ENCODE data around the gene C4orf50.

The C4orf50 gene

DNA sequence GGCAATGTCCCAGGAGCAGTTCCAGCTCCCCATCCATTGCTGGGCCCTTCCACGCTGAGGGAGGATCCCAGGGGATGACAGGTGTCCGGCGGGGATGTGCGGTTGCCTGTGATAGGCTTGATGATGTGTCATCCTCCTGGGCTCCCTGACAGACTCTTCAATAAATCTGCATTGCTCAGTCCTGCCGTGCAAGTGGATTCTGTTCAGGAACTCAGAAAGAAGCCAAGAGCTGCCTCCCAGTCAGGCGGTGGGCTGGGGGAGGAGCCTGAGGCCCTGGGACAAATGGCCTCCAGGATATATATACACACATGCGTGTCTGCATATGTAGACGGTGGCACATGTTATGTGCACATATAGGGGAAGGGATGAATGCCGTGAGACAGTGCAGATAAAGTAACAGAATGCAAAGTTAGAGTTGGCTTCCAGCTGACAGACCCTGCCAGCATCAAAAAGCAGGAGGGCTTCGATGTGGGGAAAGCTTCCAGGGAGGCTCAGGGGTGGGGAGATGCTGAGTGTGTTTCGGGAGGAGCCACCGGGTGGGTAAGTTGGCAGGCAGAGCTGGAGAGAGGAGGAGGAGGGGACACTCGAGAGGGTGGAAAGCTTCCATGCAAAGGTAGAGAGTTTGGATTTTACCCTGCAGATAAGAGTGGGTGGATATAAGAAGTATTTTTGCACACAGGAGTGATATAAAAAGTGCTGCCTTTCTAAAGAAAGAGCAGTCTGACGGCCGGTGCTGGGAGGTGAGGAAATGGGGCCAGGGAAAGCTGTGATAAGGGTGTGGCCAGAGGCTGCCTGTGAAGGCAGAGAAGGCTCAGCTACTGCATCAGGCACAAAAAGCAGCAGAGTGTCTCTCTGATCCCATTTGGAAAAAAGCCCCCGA is 96.9 kb downstream of the C4orf50 start:
- DNase-seq (ENCODE audit: low read depth, low spot score): no peak

DNA sequence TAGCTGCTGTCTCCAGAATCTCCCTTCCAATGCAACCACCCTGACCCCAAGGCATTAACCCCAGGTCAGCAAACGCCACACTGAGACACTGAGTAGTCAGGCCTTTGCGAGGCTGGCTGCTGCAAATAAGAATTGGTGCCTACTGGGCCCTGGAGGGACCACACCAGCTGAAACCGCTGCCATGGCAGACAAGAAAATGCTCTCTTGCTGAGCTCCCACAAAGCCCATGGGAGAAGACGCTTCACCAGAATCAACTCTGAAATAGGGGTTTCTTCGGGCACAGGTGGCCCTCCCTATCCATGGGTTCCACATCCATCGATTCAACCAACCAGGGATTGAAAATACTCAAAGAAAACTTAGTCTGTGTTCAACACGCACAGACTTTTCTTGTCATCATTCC is 98.7 kb downstream of the C4orf50 start:
- DNase-seq (ENCODE audit: low read depth, low spot score): no peak

DNA sequence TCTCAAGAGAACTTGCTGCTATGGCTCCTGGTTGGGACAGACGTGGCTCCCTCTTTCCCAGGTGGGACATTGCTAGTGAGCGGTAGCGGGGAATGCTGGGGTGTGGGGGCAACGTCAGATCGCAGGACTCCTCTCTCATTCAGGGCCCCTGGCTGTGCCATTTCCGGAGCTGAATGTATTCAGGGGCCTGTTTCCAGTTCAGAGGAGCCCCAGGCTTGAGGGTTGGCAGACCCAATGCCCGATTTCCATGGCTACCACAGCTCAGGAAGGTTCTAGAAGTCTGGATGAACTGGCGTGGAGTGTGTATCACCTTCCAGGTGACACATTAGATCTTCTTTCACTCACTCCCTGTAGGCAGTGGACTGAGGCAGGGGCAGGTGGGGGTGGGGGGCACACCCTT is 99.2 kb downstream of the C4orf50 start:
- DNase-seq (ENCODE audit: low read depth, low spot score): no peak

DNA sequence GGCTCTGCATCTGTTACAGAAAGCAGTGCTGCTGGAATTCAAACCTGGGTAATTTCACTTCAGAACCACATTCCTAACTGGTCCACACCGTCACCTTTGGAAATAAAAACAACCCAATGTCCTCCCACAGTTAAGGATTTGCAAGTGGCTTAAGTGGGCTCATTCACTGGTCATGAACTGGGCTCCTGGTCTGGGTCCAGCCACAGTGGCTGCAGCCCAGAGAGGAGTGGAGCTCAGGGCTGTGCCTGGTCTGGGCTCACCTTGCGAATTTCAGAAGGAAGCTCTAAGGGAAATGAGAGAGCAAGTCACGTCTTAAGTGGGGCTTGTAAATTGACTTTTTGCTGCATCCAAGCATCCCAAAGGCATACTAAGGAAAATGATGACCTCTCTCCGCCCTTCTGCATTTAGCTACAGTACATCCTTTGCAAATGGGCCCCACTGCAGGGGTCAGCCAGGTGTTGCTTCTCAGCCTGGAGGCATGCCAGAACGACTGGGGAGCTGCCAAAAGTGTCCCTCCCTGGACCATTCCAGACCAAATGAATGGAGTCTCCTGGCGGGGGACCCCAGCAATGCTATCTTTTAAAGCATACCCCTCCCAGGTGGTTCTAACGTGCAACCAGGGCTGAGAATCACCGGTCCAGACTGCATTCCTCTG is 99.8 kb downstream of the C4orf50 start:
- no peak for DNase-seq (ENCODE audit: low read depth, low spot score)

DNA sequence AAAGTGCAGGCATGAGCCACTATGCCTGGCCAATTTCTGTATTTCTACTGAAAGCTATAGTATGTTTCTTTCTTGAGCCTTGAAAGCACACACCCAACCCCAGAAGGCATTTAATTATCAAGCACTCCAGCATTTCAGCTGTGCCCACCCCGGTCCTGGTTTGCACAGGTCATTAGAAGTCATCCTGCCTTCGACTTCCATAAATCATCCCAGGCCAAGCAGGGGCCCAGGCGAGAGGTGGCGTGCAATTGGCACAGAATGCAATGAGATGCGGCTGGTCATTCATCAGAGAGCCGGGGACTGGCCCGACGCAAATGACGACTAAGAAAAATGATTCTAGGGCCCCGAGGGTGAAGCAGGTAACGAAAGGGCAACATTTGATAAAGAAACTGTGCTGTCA is 100.6 kb downstream of the C4orf50 start:
- DNase-seq (ENCODE audit: low read depth, low spot score): no peak

DNA sequence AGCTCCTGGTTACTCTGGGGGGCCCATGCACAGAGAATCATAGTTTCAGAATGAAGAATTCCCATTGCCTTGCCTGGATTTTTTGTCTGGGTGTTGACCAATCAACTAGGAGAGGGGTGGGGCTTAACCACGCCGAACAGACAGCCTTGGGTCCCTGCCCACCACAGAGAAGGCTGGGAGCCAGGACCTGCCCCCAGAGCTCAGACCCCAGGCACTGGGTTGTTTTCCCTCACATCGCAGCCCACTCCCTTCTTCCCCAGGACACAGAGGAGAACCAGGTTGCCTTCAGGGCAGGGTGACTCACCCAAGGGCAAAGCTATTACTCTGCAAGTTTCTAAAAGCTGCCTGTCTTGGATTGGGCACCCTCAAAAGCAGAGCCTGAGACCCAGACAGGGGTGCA is 102.0 kb downstream of the C4orf50 start:
- no peak for DNase-seq (ENCODE audit: low read depth, low spot score)

DNA sequence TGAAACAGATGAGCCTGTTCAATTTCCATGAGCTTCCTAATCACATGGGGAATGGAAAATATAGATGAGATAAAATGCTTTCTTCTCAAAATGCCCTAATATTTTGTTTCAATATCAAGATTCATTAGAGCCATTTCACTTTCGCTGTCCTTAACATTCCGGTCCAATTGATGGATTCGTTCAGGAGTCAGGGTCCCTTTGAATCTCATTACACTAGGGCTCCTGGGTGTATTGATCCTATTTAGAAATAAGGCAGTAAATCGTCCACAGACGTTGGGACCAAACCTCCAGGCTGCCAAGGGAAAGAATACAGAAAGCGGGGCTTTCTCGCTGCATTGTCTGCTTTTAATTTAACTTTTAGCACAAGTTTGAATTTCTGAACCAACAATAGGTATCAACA is 104.8 kb downstream of the C4orf50 start:
- no peak for DNase-seq (ENCODE audit: low read depth, low spot score)

DNA sequence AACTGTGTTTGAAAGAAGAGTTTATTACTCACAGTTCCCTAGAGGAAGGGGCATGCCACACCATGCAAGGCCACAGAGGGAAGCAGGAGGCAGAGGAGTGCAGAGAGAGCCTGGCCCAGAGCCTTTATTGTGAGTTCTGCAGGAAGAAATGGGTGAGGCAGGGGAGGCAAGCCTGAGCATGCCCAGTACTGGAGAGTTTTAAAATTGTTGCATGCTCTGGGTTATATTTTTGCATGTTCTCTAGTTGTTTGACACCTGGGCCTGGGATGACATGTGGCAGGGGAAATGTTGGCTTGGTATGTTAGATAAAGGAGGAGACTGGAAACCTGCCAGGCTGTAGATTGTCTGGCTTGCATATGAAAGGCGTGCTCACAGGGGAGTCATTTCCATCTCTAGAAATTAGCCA is 105.6 kb downstream of the C4orf50 start:
- no peak for DNase-seq (ENCODE audit: low read depth, low spot score)

DNA sequence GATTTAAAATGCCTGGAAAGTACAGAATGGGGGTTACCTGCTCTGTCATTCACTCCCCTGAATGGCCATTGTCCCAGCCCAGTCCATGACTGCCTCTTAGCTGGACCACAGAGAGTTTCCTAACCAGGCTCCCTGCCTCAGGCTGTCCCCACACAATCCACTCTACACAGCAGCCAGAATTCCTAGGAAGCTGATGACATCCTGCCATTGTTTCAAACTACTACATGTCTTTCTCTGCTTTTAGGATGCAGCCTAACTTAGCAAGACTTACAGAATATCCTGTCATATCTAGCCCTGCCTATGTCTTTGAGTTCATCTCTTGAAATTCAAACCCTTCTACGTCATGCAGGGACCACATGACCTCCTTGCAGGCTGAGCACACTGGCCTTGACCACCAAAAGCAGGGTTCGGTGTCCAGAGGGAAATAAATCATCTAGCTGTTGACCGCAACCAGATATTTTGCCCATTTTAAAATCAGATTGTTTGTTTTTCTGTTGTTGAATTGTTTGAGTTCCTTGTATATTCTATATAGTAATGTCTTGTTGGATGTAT is 109.3 kb downstream of the C4orf50 start:
- DNase-seq (ENCODE audit: low read depth, low spot score): no peak

DNA sequence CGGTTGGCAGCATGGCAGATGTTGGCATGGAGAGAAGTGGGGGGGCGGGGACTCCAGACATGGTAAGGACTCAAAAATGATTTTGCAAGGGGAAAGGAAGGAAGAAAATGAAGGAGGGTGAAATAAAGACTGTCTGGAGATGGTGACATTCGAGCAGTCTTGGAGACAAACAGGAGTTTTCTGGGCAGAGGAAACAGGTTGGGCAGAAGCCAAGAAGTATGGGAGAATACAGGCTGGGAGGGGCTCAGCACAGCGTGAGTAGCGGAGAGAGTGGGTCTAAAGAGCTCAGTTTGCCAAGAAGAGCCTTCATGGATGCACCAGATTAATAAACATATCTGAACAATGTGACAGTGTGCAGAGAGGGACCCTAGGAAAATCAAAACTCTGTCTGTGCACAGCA is 112.0 kb downstream of the C4orf50 start:
- no peak for DNase-seq (ENCODE audit: low read depth, low spot score)

DNA sequence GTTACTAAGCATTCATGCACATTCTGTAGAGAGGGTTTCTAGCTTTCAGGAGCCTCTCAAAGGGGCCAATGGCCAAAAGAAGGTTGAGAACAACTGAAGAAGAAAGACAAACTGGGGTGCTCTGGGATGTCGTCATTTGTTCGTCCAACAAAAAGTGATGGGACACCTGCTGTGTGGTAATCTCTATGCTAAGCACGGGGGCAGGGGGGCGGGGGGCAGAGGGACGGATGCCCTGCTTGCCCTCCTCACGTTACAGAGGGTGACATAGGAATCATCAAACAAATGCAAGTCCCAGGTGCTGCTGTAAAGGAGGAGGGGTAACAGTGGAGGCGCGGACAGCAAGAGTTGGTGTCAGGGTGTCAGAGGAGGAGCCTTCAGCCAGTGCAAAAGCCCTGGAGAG is 112.5 kb downstream of the C4orf50 start:
- no peak for DNase-seq (ENCODE audit: low read depth, low spot score)

DNA sequence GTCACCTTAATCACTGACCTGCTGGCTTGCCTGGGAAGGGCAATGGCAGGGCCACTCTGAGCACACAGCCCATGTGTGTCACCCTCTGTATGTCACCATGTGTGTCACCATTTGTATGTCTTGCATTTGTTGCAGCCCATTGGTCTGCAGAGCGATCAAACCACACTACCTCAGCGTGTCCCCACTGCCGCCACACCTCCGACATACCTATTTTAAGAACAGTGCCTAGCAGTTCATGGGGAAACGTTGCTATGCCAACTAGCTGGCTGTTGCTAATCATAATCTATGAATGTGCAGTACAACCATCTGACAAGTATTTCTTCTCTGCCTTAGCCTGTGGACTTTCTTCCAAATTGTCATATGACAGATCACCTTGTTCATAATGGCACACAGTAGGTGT is 117.4 kb downstream of the C4orf50 start:
- no peak for DNase-seq (ENCODE audit: low read depth, low spot score)

DNA sequence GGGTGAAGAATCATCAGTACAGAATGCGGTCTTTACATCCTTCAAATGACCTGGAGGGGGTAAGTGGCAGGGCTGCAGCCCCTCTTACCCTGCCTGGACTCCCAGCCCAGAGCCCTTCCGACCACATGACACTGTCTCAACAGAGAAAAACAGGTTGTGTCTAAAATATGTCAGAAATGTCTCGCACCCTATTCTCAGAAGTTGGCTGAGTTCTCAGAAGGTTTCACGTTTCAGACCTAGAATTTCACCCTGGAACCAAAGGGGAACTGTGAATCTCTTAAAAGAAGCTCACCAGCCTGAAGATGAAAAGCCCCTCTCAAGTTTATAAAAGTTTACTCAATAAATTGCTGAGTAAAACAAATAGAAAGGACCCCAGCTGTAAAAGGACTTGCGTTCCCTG is 118.3 kb downstream of the C4orf50 start:
- DNase-seq (ENCODE audit: low read depth, low spot score): no peak

DNA sequence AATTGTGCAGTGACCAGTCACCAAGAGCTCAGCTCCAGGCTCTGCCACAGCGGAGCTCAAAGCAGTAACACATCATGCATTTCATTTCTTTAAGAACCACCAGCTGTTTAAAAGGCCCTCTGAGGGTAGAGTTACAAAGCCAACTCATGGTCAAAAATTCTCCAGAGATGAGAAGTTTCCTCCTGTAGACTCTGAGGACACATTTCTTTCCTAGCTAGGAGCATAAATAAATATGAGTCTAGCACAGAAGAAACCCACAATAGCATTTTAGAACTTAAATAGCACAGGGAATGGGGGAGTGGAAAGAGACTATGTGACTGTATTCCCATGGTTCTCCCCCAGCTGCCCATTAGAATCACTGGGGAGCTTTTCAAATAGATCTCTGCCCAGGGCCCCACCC is 118.8 kb downstream of the C4orf50 start:
- no peak for DNase-seq (ENCODE audit: low read depth, low spot score)

DNA sequence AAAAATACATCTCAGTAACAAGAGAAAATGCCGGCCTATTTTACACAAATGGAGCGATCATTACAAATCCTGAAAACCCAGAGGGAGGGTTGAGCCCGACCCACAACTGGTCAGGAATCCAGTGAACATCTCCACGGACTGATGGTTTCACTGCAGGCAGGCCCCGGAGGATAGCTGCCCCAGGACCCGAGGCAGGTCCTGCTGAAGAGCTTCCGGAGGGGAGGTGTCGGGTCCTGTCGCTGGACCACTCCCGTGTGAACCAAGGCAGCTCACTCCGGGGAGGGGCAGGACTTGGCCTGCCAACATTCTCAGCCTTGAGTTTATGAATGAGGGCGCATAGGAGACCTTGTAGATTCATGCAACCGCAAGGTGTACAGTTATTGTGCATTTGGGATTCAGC is 120.6 kb downstream of the C4orf50 start:
- no peak for DNase-seq (ENCODE audit: low read depth, low spot score)

DNA sequence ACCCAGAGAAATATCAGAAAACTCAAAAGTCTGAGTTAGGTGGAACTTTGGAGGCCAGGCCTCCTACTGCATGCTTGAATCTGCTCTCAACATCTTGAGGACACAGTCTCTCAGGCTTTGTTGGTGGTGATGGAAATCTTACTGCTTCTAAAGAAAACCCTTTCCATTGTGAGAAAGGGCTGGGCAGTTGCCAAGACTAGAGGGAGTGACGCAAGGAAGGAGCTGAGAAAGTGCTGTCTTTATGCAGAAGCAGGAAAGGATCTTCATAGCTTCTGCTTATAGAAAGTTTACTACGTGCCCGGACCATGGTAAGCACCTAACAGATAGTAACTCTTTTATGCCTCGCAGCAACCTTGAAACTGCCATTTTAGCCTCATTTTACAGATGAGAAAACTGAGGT is 122.9 kb downstream of the C4orf50 start:
- DNase-seq (ENCODE audit: low read depth, low spot score): no peak

DNA sequence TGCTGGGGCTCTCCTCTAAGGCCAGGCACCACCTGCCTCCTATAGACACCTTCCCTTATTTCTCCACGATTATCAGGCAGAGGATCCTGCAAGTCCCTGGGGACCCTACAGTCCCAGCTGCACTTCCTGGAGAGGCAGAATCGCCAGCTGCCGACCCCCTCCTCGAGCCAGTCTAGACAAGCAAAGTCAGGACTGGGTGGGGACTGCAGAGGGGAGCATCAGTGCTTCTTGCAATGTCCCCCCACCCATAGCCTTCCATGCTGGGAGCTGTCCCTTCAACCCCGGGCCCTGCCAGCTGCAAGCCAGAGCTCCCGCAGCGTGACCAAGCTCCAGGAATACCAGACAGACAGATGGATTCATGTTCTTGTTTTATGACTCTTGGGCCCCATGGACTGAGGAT is 124.0 kb downstream of the C4orf50 start:
- DNase-seq (ENCODE audit: low read depth, low spot score): no peak

DNA sequence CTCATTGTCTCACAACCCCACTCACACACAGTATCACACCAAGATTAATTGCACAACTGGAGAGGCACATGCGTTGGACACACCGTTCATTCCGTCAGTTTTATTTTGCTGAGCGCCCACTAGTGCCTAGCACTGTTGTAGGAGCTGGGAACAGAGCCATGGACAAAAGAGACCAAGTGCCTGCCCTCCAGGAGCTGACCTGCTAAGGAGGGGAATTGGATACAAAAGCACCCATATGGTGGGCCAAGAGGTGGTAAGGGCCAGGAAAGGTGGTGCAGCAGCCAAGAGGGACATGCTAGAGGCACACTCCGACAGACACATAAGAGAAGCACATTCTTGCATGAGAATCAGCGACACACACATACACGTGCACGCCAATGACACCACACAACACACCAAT is 124.6 kb downstream of the C4orf50 start:
- no peak for DNase-seq (ENCODE audit: low read depth, low spot score)

DNA sequence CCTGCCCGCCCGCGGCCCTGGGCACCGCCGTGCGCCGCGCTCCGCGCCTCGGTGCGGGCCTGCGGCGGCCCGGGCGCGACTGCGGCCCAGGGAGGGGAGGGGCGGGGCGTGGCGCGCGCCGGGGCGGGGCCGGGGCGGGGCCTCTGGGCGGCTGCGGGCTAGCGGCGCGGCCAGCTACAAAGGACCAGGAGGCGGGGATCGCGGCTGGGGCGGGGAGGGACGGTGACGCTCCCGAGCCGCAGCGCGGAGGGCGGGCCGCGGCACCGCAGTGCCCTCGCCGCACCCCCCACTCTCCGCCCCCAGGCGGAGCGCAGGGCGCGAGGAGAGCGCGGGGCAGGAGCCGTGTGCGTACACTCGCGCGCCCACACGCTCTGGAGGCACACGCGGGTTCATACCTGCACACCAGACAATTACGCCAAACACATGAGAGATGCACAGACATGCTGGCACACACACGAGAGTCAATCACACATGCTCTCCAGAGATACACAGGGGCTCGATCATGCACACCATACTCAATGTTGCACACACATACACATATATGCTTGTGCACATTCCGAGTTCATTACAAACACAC is 125.1 kb downstream of the C4orf50 start, which contains the start of gene CRMP1:
Gene CRMP1, minus strand, starts transcription at position 83 of the 577 bp plus-strand sequence. CDS start 117 bp downstream, outside the sequence.
- DNase-seq (ENCODE audit: low read depth, low spot score): no peak

DNA sequence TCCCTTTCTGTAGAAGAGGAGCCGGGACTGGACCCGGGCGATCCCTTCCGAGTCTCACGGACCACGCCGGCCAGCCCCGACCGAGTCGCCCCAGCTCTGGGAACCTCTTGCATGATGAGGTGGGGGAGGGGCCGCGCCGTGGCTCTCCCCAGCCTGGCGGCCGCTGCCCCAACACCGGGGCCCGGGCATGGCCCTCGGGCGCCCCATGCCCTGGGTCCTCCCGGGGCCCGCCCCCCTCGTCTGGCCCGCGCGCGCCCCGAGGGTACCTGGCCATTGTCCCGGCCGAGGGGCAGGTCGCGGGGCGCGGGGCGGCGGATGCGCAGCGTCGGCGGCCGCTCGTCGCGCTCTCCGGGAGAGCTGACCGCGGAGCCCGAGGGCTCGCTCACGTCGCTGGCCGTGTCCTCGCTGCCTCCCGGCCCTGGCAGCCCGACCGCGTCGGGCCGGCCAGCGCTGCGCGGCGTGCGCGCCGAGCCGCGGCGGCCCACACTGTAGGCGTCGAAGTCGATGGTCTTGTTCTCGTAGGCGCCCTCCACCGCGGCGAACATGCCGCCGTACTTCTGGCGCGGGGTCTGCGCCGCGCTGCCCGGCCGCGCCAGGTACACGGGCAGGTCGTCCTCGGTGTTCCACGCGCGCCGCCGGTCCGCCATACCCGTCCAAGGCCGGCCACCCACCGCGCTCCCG is 125.8 kb downstream of the C4orf50 start:
- DNase-seq (ENCODE audit: low read depth, low spot score): no peak

DNA sequence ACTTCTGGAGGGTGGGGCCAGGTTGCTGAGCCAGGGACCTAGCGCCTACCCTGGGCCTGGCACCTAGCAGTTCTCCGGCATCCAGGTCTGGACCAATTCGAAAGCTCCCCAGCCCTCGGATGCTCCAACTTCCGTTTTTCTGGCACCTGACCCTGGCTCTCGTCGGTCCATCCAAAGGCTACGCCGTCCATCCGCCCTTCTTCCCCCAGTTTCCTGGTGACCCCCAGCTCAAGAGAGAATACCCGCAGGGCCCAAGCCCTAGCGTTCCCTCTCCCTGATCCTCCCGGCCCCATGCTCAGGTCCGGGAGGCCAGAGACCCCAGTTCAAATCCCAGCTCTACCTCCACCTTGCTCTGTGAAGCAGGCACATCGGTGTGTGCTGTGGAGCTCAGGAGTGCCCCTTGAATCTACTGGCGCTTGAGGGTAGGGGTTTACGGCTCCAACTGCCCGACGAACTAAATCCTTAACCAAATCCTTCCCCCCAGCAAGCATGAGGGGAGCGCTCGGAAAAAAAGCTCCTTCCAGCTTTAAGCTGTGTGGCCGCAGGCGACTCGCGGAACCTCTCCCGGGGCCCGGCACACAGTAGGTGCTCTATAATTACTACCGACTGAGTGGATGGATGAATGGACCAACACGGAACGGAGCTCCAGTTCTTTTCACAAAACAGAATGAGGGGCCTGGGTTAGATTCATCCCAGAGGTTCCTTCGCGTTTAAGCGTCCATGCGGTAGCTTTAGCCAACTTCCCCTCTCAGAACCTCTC is 126.5 kb downstream of the C4orf50 start:
- no peak for DNase-seq (ENCODE audit: low read depth, low spot score)
